ENCODE results near the gene COMTD1.
"Not testable (repeated sequence)": the region's sequence is repeated elsewhere in the genome, so short reads cannot be mapped to it uniquely, and the experiment has no call there.

Gene COMTD1

DNA sequence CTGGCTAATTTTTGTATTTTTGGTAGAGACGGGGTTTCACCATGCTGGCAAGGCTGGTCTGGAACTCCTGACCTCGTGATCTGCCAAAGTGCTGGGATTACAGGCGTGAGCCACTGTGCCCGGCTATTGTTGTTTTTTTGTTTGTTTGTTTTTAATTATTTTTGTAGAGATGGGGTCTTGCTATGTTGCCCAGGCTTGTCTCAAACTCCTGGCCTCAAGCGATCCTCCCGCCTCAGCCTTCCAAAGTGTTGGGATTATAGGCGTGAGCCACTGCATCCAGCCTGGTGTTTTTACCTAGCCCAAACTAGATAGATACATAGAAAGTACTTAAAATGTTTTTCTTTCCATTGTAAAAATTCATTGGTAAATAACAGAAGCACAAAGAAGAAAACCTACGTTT lies 14.3 kb downstream of the COMTD1 start:
- not testable (repeated sequence) for DNase-seq

DNA sequence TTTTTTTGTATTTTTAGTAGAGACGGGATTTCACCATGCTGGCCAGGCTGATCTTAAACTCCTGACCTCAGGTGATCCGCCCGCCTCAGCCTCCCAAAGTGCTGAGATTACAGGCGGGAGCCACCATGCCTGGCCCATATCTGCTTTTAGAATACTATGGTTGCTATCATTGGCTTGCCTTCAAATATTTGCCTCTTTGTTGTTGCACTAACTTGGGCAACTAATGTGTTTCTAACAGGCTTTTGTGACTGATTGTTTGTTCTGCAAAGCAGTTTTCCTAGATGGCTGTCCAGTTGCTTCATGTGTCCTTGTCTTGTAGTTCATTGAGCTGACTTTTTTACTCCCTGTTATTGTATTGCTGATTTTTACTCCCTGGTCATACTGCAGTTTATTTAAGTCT lies 15.5 kb downstream of the COMTD1 start:
- no peak for DNase-seq

DNA sequence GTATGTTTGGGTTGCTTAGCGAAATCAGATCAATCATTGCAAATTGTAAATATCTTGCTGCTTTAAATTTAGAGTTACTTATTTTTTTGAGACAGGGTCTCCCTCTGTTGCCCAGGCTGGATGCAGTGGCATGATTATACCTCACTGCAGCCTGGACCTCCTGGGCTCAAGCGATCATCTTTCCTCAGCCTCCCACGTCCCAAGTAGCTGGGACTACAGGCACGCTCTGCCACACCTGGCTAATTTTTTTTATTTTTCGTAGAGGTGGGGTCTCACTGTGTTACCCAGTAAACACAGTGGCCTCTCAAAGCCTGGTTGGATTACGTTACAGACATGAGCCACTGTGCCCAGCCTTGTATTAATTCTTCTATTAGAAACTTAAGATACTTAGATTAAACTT lies 23.4 kb downstream of the COMTD1 start:
- DNase-seq, result no peak

DNA sequence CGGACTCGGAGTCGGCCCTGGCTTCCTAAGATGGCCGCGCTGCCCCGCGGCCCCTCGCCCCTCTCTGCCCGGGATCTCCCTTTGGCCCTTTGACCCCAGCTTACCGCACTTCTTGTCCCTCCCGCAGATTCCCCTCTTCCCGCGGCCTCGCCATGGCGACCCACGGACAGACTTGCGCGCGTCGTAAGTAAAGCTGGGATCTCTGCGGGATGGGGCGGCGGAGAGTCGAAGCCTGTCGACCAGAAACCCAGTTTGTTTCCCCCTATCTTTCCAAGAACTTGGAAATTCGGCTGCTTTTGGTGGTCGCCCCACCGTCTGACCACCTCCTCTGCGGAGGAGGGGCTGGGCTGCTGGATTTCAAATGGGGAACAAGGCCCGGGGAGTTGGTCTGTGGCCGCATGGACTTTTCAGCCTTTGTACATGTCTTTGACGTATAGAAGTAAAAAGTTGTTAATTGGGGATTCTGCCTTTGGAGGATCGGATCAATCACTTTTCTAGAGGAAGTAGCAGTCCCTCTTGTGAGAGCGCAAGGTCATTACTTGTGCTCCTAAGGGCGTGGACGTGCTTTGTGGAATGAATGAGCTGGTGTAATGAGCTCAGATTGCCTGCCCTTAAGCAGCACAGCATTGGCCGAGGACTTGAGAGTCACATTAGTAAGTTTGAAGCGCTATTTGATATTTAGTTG lies 24.6 kb downstream of the COMTD1 start:
- DNase-seq, result peak; percentile 72

DNA sequence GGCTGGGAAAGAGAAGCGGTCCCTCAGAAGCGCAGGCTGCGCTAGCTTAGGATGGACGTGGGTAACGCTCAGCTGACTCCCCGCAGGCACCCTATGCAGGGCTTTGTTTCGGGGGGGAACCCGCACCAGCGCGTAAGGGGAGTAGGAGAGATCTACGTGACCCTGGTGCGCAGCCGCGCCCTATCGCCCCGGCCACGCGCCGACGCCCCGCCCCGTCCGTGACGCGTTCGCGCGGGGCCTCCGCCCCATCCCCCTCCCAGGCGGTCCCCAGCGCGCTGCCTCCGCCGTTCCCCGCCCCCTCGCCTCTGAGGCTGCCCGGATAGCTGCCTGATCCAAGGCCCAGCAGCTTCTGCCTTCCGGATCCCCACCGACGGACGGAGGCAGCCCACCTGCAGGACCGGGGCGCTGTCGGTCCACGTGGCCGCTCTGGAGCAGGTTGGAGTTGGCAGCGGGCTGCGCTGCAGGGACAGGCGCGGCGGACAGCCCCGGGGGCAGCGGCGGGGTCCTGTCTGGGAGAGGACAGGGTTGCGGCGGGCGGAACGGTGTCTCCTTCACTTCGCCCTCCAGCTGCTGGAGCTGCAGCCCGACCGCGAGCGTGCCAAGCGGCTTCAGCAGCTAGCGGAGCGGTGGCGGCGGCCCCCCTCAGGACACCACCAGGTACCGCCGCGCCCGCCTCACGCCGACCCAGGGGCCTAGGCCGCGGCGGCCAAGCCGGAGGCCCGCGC lies 25.3 kb downstream of the COMTD1 start, which contains the start of gene VDAC2:
VDAC2 (plus strand) TSS at position 515 of the 725 bp plus-strand sequence. CDS start 363 bp downstream, outside the sequence.
- peak; percentile 98 for DNase-seq

DNA sequence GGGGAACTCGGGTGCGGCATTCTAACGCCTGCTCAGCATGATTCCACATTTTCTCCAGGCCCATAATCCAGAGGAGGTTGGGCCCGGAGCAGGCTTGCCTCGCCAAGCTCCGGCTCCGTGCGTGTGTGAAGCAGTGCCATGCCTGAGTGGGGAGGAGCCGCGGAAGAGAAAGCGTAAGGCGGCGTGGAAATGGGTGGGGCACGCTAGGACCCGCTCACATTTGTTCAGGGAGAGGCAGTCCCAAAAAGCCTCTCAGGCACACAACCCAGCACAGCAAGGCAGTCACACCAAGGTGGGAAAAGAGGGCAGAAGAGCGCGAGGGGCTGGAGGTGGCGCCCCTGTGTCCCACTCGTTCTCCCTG lies 25.9 kb downstream of the COMTD1 start:
- peak; percentile 92 for DNase-seq

DNA sequence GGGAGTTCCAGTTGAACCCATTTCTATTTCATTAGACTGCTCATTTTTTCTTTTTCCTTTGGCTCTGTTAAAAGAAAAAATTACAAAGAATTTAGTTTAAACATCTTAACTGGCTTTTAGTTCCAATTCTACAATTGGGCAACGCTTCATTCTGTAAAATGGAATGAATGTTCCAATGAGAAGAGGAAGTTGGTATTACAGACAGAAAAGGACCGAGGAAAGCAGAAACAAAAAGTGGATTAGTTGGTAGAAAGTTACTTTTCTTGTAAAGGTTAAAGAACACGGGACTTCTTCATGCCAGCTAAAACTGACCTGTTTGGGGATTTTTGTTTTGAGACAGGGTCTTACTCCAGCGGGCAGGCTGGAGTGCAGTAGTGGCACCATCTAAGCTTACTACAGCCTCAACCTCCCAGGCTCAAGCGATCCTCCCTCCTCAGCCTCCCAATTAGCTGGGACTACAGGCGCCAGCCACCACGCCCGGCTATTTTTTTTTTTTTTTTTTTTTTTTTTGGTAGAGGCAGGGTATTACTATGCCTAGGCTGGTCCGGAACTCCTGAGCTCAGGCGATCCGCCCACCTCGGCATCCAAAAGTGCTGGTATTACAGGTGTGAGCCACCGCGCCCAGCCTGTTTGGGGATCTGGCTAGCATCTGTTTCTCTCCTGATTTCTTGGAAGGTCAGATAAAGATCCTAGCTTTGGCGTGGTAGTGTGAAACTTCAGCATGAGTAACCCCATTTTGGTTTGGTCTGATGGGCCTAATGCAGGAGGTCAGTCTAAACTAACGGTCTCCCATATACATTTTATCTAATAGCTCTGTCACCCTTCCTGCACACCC lies 26.5 kb downstream of the COMTD1 start:
- DNase-seq, result no peak

DNA sequence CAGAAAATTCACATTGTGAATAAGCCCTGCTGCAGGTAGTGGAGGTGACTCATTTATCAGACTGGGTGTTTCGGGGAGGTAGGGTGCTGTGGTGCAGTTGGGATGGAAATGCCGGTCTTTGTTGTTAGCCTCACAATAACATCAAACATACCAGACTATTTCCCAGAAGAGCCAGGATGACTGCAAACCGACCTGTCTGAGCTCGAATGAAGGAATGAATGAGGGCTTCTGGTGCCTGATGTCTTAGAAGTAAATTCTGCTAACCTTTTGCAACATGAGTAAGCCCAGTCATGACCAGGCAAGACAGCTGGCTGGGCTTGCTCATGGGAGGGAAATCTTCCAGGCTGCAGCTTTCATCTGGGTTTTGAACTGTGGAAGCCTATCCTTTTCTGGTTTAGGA lies 27.6 kb downstream of the COMTD1 start:
- no peak for DNase-seq

DNA sequence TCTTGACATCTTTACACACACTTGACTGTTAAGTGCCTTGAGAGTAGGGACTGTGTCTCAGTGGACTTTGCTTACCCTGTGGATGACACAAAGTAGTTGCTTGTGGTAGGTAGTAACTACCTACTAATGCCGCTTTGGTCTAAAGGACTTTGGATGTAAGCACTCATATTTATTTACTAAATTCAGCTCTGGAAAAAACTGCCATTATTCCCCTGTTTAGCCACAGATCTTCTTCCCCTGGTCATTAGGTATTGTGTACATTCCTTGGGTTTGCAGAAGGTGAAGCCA lies 28.0 kb downstream of the COMTD1 start:
- DNase-seq, result no peak

DNA sequence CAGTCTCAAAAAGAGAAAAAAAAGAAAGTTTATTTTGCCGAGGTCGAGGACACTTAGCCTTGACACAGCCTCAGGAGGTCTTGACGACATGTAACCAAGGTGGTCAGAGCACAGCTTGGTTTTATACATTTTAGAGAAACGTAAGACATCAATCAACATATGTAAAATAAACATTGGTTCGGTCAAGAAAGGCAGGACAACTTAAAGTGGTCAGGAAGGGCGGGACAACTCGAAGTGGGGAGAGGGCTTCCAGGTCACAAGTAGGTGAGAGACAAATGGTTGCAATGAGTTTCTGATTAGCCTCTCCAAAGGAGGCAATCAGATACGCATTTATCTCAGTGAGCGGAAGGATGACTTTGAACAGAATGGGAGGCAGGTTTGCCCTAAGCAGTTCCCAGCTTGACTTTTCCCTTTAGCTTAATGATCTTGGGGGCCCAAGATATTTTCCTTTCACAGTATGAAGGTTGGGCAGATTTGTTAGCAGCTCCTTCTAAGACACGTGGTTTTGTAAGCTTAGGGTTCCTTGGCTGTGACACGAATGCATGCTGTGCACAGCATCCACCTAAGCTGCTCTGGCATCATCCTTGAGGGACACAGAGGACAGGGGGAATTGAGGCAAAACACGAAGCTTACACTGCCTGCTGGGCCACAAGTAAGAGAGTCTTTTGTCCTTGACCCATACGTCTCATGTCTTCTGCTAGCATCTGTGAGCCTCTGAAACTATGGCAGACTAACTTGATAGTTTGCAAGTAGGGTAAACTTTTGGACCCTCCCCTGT lies 28.5 kb downstream of the COMTD1 start:
- DNase-seq, result no peak

DNA sequence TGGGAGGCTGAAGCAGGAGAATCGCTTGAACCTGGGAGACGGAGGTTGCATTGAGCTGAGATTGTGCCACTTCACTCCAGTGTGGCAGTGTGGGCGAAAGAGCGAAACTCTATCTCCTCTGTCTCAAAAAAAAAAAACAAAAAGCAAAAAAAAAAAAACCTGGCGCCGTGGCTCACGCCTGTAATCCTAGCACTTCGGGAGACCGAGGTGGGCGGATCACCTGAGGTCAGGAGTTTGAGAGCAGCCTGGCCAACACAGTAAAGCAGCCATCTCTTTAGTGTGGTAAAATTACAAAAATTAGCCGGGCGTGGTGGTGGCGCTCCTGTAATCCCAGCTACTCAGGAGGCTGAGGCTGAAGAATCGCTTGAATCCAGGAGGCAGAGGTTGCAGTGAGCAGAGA lies 29.1 kb downstream of the COMTD1 start:
- DNase-seq, result not testable (repeated sequence)

DNA sequence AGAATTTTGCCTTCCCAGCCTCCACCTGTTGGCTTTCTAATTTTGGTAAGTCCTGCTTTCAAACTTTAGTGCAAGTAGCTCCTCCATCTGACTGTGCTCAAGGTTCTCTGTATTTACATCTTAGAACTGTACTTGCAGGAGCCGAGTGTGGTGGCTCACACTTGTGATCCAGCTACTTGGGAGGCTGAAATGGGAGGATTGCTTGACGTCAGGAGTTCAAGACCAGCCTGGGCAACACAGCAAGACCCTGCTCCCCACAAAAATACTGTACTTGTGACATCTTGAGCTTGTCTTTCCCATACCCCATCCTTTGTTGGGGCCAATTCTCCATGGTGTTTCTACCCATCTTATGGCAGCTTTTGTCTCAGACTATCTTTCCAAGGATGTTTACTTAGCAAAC lies 29.8 kb downstream of the COMTD1 start:
- peak; percentile 28 for DNase-seq

DNA sequence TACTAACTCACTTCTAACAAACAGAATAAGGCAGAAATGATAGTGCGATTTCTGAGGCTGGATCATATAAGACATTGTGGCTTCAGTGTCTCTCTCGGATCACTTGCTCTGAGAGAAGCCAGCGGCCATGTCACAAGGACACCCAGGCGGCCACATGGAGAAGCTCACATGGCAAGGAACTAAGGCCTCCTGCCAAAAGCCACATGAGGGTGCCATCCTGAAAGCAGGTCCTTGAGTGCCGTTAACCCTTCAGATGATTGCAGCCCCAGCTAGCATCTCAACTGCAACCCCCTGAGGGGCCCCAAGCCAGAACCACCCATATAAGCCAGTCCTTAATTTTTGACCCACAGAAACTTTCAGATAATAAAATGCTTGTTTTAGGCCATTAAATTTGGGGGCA lies 32.0 kb downstream of the COMTD1 start:
- no peak for DNase-seq

DNA sequence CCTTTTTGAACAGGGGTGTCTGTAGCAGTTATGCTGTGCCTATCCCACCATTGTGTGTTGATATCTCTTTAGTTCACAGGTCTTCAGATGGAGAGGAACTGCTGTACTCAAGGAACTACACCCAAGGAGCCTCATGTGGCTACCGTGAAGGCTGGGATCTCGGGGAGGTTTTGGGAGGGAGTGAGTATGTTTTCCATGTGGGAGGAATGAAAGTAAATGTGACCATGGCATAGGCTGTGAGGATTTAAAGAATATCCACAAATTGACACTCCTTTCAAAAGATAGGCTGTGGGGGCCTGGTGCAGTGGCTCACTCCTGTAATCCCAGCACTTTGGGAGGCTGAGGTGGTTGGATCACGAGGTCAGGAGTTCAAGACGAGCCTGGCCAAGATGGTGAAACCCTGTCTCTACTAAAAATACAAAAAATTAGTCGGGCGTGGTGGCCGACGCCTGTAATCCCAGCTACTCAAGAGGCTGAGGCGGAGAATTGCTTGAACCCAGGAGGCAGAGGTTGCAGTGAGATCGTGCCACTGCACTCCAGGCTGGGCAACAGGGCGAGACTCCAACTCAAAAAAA lies 32.6 kb downstream of the COMTD1 start:
- DNase-seq, result not testable (repeated sequence)

DNA sequence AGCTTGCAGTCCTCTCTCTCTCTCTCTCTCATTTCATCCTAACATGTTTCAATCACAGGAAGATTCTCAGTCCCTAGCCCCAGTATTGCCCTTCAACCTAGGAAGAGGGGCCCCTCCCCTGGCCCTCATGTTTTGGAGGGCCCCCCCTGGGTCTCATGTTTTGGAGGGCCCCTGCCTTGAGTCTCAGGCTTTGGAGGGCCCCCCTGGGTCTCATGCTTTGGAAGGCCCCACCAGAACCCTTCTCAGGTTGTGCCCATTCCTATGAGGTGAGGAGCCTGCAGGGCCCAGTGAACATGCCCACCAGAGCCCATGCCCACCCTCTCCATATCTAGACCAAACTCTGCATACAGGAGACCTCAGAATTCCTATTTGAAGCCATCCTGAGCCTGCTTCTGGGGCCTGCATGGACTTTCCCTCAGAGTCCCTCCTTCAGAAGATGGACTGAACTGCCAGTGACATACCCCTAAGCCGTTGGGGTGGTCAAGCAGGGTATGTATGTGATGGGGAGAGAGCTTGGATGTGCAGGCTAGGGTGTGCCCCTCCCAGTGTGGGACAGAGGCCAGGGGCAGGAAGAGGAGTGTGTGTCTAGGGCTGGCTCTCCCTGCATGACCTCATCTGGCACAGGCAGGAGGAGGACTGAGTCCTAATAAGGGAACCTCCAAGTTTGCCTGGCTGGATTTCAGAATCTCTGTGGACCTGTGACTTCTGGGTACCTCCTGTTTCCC lies 33.3 kb downstream of the COMTD1 start:
- no peak for DNase-seq

DNA sequence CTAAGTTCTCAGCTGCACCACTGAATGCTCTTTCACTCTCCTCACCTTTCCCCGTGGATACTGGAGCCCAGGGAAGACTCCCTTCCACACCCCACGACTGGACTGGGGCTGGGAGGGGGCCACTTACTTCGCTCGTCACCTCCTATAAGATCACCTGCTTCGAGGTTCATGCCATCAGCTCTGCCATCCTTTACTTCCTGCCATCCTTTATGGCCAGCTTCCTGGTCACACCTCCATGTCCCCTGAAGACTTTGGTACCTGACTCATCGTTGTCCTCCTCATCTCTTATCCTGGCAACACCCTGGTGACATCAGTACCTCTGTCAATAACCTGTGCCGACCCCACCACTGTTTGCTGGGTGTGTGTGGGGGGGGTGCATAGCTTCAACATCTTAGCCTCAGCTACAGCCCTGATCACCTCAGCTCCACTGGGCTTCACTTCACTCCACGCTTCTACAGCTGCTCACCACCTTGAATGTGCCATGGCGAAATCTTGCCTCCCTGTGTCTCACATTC lies 33.9 kb downstream of the COMTD1 start:
- DNase-seq, result no peak

DNA sequence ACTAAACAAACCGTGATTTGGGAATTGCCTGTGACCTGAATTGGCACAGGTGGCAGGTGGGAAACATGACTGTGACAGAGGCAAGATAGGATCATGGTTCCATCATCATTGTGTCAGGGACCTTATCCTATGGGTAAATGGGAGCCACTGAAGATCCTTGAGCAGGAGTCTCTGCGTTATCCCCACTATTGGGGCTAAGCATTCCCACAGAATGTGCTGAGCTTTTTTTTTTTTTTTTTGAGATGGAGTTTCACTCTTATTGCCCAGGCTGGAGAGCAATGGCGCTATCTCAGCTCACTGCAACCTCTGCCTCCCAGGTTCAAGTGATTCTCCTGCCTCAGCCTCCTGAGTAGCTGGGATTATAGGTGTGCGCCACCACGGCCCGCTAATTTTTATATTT lies 35.8 kb downstream of the COMTD1 start:
- not testable (repeated sequence) for DNase-seq

DNA sequence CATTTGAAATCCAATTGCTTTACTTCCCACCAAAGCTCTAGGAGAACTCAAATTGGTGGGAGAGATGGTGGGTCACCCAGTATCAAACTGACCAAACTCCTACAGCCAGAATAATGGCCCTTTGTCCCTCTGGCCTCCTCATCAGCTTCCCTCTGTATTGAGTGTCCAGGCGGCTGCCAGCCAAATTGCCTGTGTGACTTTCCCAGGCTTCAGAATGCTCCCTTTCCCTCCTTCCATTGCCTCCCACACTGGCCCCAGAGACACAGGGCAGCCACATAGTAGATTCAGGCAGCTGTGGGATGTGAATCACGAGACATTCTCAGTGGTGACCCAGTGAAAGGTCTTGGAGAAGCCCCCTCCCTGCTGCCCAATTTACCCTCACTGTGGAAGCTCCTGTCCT lies 37.9 kb downstream of the COMTD1 start:
- DNase-seq, result no peak

DNA sequence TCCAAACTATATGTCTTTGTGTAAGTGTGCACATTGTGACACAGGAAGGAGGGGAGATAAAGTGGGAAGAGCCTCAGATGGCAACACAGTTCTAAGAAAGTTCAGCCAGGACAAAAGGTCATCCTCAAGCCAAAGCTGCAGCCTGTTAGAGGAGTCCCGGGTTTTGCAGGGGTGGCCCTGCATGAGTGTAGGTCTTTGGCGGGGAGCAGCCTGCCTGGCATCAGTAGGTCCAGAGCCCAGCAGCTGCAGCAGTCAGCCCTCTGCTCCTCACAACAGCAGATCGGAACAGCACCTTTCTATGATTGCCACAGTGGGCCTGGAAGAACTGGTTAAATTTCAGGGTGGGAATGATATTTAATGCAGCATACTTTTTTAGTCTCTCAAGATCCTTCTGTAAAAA lies 38.7 kb downstream of the COMTD1 start:
- no peak for DNase-seq

DNA sequence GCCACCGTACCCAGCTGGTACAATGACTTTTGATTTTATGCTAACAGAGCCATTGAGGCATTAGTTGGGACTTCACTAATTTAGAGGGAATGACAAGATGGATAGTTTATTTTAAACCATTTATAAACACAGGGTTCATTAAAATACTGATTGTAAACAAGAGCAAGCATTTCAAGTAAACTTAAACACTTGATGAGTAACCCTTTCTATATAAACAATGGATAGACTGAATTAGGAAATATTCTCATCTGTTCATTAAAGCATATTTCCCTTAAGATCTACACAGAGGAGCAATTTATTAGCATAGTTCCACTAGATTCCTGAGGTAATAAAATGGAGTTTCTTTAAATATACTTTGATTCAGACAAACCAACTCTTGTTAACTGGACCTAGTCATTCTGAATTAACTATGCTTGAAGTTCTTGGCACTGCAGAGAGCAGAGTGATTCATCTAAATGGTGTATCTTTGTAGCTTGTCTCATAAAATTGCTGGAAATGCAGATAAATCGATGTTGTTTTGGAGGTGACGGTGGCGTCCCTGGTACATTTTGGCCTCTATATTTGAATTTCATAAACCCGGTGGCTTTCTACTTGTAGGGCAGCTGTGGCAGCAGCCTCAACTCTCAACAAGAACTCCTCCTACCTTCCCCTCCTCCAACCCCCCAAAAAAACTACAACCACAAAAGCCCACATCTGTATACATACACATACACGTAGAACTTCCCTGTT lies 40.6 kb downstream of the COMTD1 start:
- no peak for DNase-seq

DNA sequence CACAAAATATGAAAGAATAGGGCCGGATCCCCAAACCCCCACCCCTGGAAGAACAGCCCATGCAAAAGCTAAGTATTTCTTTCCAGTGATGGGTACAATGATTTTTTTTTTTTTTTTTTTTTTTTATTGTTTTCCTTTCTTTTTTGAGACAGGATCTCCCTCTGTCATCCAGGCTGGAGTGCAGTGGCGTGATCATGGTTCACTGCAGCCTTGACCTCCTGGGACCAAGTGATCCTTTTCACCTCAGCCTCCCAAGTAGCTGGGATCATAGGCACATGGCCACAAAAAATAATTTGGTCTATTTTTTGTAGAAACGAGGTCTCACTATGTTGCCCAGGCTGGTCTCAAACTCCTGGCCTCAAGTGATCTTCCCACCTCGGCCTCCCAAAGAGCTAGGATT lies 41.1 kb downstream of the COMTD1 start:
- not testable (repeated sequence) for DNase-seq

All from activated effector memory CD4-positive, alpha-beta T cell treated with anti-CD3 and anti-CD28 coated beads, Interleukin-2, amount 50 U/mL, for 16 hours (primary cell).